Activated B cell treated with CpG ODN at 0.5 μM for 24 hours (primary cell): ENCODE measurements around the gene AMOTL1. TPM values are rescaled to one million over a fixed set of nuclear protein-coding genes. Genes with fewer than 3 reads are reported as not detected.
"Not testable (repeated sequence)": the region's sequence is repeated elsewhere in the genome, so short reads cannot be mapped to it uniquely, and the experiment has no call there.

Source experiments
- ATAC-seq: fragments of 200-7000 bp; cut with Tn5 transposase; one replicate; pipeline ENCODE4 v1.10.0; 2021; ENCODE audit warnings: low read depth, mild to moderate bottlenecking, moderate library complexity
- CTCF ChIA-PET: fragments of 350-600 bp; sonication (Branson Sonifier 250); formaldehyde crosslinking; loops from one replicate; lab custom pipeline; 2021; ENCODE audit warnings: antibody characterized with exemption; lab: Charles Lee
- POLR2A ChIA-PET: fragments of 350-600 bp; sonication (Branson Sonifier 250); formaldehyde crosslinking; loops from one replicate; lab custom pipeline; 2021; ENCODE audit warnings: antibody characterized with exemption; lab: Charles Lee
- DNase-seq: peaks from one replicate; pipeline ENCODE4 v3.0.0; 2022
- H3K27ac Mint-ChIP-seq: one replicate; pipeline ENCODE4 v1.8.0; 2020; ENCODE audit warnings: mixed read lengths
- H3K27me3 Mint-ChIP-seq: one replicate; pipeline ENCODE4 v1.8.0; 2021; ENCODE audit warnings: mixed read lengths
- H3K36me3 Mint-ChIP-seq: one replicate; pipeline ENCODE4 v1.8.0; 2021; ENCODE audit warnings: low read depth, mixed read lengths
- H3K4me1 Mint-ChIP-seq: one replicate; pipeline ENCODE4 v1.8.0; 2021; ENCODE audit warnings: mixed read lengths
- H3K4me3 Mint-ChIP-seq: one replicate; pipeline ENCODE4 v1.8.0; 2020; ENCODE audit warnings: mild to moderate bottlenecking, mixed read lengths
- H3K9me3 Mint-ChIP-seq: one replicate; pipeline ENCODE4 v1.8.0; 2020; ENCODE audit warnings: mixed read lengths
- intact Hi-C: fragments of 100-400 bp; cut with micrococcal nuclease; formaldehyde crosslinking; loops from one replicate; pipeline ENCODE4 v1.15.1; 2024
- total RNA-seq: library from RNA; stranded (reverse); gene quantifications from 2 replicates; pipeline ENCODE4 v1.2.3, GENCODE V29; 2022
- TF ChIP-seq, protein P1 (sequence below): fragments of 200-600 bp; IDR thresholded peaks from one replicate; pipeline ENCODE4 v1.8.0; 2022; ENCODE audit warnings: antibody characterized with exemption, mild to moderate bottlenecking

The AMOTL1 gene
- total RNA-seq, 1 donor from 2014 or later: 1.0 TPM

DNA sequence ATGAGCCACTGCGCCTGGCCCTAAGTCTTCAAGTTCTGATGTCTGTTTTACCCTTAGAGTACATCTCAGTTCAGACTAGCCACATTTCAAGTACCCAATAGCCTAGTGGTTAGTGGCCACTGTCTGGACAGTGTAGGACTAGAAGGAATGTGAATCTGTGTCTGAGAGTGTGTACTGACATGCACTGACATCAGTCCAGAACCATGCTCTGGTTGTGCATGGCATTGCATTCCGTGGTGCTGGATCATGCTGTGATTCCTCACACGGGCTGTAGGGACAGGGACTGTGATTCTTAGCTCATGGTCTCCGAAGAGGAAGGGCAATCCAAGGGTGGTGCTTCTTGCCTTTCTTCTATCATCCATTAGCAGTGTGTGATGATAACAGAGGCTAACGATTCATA lies 41.1 kb downstream of the AMOTL1 start:
- H3K27me3 Mint-ChIP-seq: no peaks in the 10 kb centered on the region
- H3K27ac Mint-ChIP-seq: no peak overlapping the region
- intact Hi-C loops: no loop called here
- H3K9me3 Mint-ChIP-seq: no peaks in the 10 kb centered on the region
- no peaks in the 10 kb centered on the region for H3K36me3 Mint-ChIP-seq
- ChIA-PET CTCF (no interaction called here), POLR2A (no interaction called here)
- TF ChIP-seq, protein P1, sequence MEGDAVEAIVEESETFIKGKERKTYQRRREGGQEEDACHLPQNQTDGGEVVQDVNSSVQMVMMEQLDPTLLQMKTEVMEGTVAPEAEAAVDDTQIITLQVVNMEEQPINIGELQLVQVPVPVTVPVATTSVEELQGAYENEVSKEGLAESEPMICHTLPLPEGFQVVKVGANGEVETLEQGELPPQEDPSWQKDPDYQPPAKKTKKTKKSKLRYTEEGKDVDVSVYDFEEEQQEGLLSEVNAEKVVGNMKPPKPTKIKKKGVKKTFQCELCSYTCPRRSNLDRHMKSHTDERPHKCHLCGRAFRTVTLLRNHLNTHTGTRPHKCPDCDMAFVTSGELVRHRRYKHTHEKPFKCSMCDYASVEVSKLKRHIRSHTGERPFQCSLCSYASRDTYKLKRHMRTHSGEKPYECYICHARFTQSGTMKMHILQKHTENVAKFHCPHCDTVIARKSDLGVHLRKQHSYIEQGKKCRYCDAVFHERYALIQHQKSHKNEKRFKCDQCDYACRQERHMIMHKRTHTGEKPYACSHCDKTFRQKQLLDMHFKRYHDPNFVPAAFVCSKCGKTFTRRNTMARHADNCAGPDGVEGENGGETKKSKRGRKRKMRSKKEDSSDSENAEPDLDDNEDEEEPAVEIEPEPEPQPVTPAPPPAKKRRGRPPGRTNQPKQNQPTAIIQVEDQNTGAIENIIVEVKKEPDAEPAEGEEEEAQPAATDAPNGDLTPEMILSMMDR: no peak
- H3K4me1 Mint-ChIP-seq: no peaks in the 10 kb centered on the region
- DNase-seq (no peak), ATAC-seq (no peak)
- no peak overlapping the region for H3K4me3 Mint-ChIP-seq

DNA sequence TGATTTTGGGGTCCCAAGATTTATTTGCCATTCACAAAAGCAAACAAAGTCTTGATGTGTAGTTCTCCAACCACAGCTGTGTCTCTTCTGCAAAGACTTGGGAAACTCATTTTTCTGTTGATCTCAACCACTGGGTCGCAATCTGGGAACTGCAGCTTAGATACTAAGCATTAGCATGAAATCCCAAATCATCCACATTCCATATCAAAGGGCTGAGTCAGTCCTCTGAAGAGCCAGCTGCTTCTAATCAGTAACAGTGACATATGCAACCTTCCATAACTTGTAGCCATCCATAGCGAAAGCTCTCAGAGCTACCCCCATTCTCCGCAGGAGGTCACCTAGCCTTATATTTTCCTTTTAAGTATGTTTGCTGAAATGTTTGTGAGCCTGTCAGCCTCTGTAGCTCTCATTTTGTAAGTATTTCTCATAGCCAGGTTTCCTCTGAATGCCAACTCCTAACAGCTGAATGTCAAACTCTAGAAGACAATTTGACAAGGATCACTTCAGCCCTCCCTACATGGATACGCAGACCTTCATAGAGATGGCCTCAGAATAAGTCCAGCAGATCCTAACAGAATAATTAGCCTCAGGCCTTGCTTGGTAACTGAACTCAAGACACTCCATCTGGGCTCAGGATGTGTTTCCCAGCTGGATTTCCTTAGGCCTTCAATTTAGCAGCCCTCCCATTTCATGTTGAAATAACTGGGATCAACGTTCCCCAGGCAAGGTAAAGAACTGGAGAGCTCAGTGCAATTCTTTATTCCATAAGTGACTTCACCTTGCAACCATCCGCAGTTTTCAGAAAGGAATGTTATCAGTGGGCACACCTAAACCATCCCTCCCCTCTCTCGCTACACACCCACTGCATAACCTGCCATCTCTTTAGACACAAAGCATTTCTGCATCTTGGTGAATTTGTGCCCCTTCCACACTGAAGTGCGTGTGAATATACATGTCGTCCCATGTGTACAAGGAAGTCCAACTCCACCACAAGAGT lies 44.9 kb downstream of the AMOTL1 start:
- H3K27me3 Mint-ChIP-seq, CTCF ChIA-PET, H3K36me3 Mint-ChIP-seq, H3K4me3 Mint-ChIP-seq, H3K27ac Mint-ChIP-seq, H3K4me1 Mint-ChIP-seq, ATAC-seq, intact Hi-C loops, DNase-seq, H3K9me3 Mint-ChIP-seq, POLR2A ChIA-PET: not testable (repeated sequence)

DNA sequence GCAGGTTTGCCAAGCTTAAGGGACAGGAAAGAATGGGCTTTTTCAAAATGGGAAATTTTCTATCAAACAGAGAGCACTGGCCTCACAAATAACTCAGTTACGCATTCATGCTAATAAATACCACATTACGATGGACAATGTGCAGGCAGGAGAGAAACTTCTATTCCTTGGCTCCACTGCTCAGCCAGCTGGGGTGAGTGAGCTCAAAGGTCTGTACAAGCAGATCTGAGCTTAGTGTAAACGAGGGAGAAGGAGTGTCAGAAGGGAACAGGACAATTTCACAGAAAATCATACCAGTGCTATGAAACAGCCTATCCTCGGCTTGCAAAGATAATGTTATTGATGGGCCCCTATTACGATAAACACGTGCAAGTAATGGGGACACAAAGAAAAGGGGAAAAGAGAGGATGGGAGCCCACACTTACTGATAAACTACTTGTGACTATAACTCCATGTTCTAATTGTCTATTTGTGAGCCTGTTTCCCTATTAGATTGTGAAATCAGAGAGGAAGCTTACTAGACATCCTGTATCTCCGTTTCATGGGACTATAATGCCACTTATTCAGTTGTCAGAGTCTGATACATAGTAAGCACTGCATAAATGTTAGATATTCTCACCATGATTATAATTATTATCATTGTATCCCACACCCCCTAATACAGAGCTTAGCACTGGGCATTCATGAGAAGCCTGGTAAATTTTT lies 46.3 kb downstream of the AMOTL1 start:
- H3K9me3 Mint-ChIP-seq: no peaks in the 10 kb centered on the region
- ChIA-PET POLR2A (no interaction called here), CTCF (no interaction called here)
- ATAC-seq (no peak), DNase-seq (no peak)
- no peaks in the 10 kb centered on the region for H3K36me3 Mint-ChIP-seq
- no peaks in the 10 kb centered on the region for H3K4me1 Mint-ChIP-seq
- H3K27me3 Mint-ChIP-seq: no peaks in the 10 kb centered on the region
- intact Hi-C loops: no loop called here
- TF ChIP-seq, protein P1: no peak
- no peak overlapping the region for H3K4me3 Mint-ChIP-seq
- H3K27ac Mint-ChIP-seq: no peak overlapping the region

DNA sequence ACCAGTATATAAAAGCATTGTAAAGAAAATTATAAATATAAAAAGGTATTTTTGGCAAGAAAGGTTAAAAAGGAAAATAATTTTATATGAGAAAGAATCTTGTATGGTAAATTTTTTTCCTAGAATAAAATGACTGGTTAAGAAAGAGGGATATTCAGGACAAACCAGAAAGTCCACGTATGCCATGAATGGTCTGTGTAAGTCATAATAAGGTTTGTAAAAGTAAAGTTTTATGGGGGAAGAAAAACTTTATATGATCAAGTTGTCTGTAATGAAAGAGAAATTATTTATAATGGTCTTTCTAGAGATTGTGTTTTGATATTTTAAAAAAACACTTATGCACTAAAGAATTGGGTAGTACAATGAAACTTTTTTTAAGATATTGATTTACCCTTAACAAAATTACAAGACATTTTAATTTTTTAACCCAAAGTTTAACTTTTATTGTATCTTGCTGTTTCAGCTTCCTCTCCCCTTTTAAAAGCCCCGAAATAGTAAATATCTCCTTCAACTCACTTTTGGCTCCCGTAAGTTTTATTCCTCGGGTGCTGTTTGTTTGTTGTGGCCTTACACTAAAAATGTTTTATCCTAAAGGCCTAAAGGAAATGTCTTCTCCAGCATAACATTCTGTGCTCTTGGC lies 47.7 kb downstream of the AMOTL1 start:
- no peaks in the 10 kb centered on the region for H3K4me1 Mint-ChIP-seq
- intact Hi-C loops: no loop called here
- H3K4me3 Mint-ChIP-seq: no peak overlapping the region
- no peak for ATAC-seq
- DNase-seq: no peak
- TF ChIP-seq, protein P1: no peak
- H3K36me3 Mint-ChIP-seq: no peaks in the 10 kb centered on the region
- H3K27me3 Mint-ChIP-seq: no peaks in the 10 kb centered on the region
- POLR2A ChIA-PET: no interaction called here
- no peaks in the 10 kb centered on the region for H3K9me3 Mint-ChIP-seq
- no peak overlapping the region for H3K27ac Mint-ChIP-seq
- CTCF ChIA-PET: no interaction called here

DNA sequence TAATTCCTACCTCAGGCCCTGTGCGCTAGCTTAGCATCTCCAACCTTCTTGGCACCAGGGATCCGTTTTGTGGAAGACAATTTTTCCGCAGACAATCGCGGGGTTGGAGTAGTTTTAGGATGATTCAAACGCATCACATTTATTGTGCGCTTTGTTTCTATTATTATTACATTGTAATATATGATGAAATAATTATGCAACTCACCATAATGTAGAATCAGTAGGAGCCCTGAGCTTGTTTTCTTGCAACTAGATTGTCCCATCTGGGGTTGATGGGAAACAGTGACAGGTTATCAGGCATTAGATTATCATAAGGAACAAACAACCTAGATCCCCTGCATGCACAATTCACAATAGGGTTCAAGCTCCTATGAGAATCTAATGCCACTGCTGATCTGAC lies 52.3 kb downstream of the AMOTL1 start:
- CTCF ChIA-PET: no interaction called here

More for the DNA sequence above, 52.3 kb downstream of the AMOTL1 start:
- Mint-ChIP-seq H3K36me3 (no peaks in the 10 kb centered on the region), H3K9me3 (no peaks in the 10 kb centered on the region), H3K27ac (no peak overlapping the region), H3K4me1 (no peaks in the 10 kb centered on the region), H3K4me3 (no peak overlapping the region), H3K27me3 (no peaks in the 10 kb centered on the region)
- intact Hi-C loops: no loop called here
- ATAC-seq: no peak
- TF ChIP-seq, protein P1: no peak
- no peak for DNase-seq
- POLR2A ChIA-PET: no interaction called here
